ENCODE measurements around the gene PEX16.

- TF ChIP-seq SIN3A (IDR thresholded peaks at IDR 0.05; ENCODE audit: borderline replicate concordance, insufficient read depth, low read length) (no peak), REST (IDR thresholded peaks at IDR 0.05; ENCODE audit: insufficient read depth in 1 of 2, low read depth in 2 of 2, low read length in 2 of 2) (no peak), POLR2AphosphoS5 (IDR thresholded peaks at IDR 0.05; ENCODE audit: low read depth, low read length) (no peak), TAF1 (IDR thresholded peaks at IDR 0.05; ENCODE audit: borderline replicate concordance, insufficient read depth, low read length) (no peak)
These were observed 39.8 kb downstream of the PEX16 start for GRCh38 chr11:45877845-45878244.
